ENCODE measurements around the gene EIF4G3. TPM values are rescaled to one million over a fixed set of nuclear protein-coding genes. Genes with fewer than 3 reads are reported as not detected.
"Not testable (repeated sequence)": the region's sequence is repeated elsewhere in the genome, so short reads cannot be mapped to it uniquely, and the experiment has no call there.

Gene EIF4G3
- total and polyA plus RNA-seq, 2 donors: 25.6 to 65.7 TPM

- 89% methylated on average over 2 of the region's 2 CpGs for WGBS
- H3K36me3 ChIP-seq (ENCODE audit: insufficient read depth): peaks cover 5% of the 10 kb centered on the region
- no peaks in the 10 kb centered on the region for H3K4me1 ChIP-seq (ENCODE audit: insufficient read depth)
- no peak overlapping the region for H3K27ac ChIP-seq (ENCODE audit: low read depth)
- no peak overlapping the region for H3K4me3 ChIP-seq (ENCODE audit: low read depth, low read length)
- DNase-seq (ENCODE audit: extremely low spot score): no peak
Measured at GRCh38 chr1:20947409-20947808, 229.3 kb downstream of the EIF4G3 start.

GRCh38 chr1:20936621-20937020 lies 240.1 kb downstream of the EIF4G3 start:
- 77% methylated on average over 2 of the region's 2 CpGs for WGBS
- H3K4me3 ChIP-seq (ENCODE audit: low read depth, low read length): no peak overlapping the region
- no peaks in the 10 kb centered on the region for H3K36me3 ChIP-seq (ENCODE audit: insufficient read depth)
- DNase-seq (ENCODE audit: extremely low spot score): no peak
- H3K4me1 ChIP-seq (ENCODE audit: insufficient read depth): no peaks in the 10 kb centered on the region
- no peak overlapping the region for H3K27ac ChIP-seq (ENCODE audit: low read depth)

- DNase-seq (ENCODE audit: extremely low spot score): no peak
- 81% methylated on average over 2 of the region's 2 CpGs for WGBS
- Histone ChIP-seq H3K36me3 (ENCODE audit: insufficient read depth) (no peaks in the 10 kb centered on the region), H3K4me1 (ENCODE audit: insufficient read depth) (no peaks in the 10 kb centered on the region), H3K4me3 (ENCODE audit: low read depth, low read length) (no peak overlapping the region), H3K27ac (ENCODE audit: low read depth) (no peak overlapping the region)
Measured at GRCh38 chr1:20936216-20936615, 240.5 kb downstream of the EIF4G3 start.

- DNase-seq (ENCODE audit: extremely low spot score): no peak
- H3K4me3 ChIP-seq (ENCODE audit: low read depth, low read length): no peak overlapping the region
- no peaks in the 10 kb centered on the region for H3K4me1 ChIP-seq (ENCODE audit: insufficient read depth)
- H3K36me3 ChIP-seq (ENCODE audit: insufficient read depth): no peaks in the 10 kb centered on the region
- WGBS: 73% methylated on average over 1 of the region's 1 CpG
- no peak overlapping the region for H3K27ac ChIP-seq (ENCODE audit: low read depth)
Measured at GRCh38 chr1:20935717-20936116, 241.0 kb downstream of the EIF4G3 start.

- Histone ChIP-seq H3K4me1 (ENCODE audit: insufficient read depth) (no peaks in the 10 kb centered on the region), H3K27ac (ENCODE audit: low read depth) (no peak overlapping the region), H3K4me3 (ENCODE audit: low read depth, low read length) (no peak overlapping the region), H3K36me3 (ENCODE audit: insufficient read depth) (no peaks in the 10 kb centered on the region)
- 92% methylated on average over 8 of the region's 8 CpGs for WGBS
- no peak for DNase-seq (ENCODE audit: extremely low spot score)
Measured at GRCh38 chr1:20932437-20932977, 244.2 kb downstream of the EIF4G3 start.

GRCh38 chr1:20931930-20932436 lies 244.7 kb downstream of the EIF4G3 start:
- DNase-seq (ENCODE audit: extremely low spot score): no peak
- no peak overlapping the region for H3K4me3 ChIP-seq (ENCODE audit: low read depth, low read length)
- no peaks in the 10 kb centered on the region for H3K4me1 ChIP-seq (ENCODE audit: insufficient read depth)
- WGBS: 91% methylated on average over 2 of the region's 2 CpGs
- peaks cover 2% of the 10 kb centered on the region for H3K36me3 ChIP-seq (ENCODE audit: insufficient read depth)
- no peak overlapping the region for H3K27ac ChIP-seq (ENCODE audit: low read depth)

GRCh38 chr1:20930427-20930826 lies 246.3 kb downstream of the EIF4G3 start:
- DNase-seq (ENCODE audit: extremely low spot score): no peak
- Histone ChIP-seq H3K27ac (ENCODE audit: low read depth) (no peak overlapping the region), H3K4me3 (ENCODE audit: low read depth, low read length) (no peak overlapping the region), H3K4me1 (ENCODE audit: insufficient read depth) (no peaks in the 10 kb centered on the region), H3K36me3 (ENCODE audit: insufficient read depth) (peaks cover 2% of the 10 kb centered on the region)

- H3K4me1 ChIP-seq (ENCODE audit: insufficient read depth): no peaks in the 10 kb centered on the region
- no peak for DNase-seq (ENCODE audit: extremely low spot score)
- WGBS: 95% methylated on average over 4 of the region's 4 CpGs
- H3K27ac ChIP-seq (ENCODE audit: low read depth): no peak overlapping the region
- H3K4me3 ChIP-seq (ENCODE audit: low read depth, low read length): no peak overlapping the region
- H3K36me3 ChIP-seq (ENCODE audit: insufficient read depth): peaks cover 2% of the 10 kb centered on the region
Measured at GRCh38 chr1:20928146-20928545, 248.6 kb downstream of the EIF4G3 start.

- no peaks in the 10 kb centered on the region for H3K36me3 ChIP-seq (ENCODE audit: insufficient read depth)
- H3K27ac ChIP-seq (ENCODE audit: low read depth): no peak overlapping the region
- H3K4me3 ChIP-seq (ENCODE audit: low read depth, low read length): no peak overlapping the region
- H3K4me1 ChIP-seq (ENCODE audit: insufficient read depth): no peaks in the 10 kb centered on the region
- no peak for DNase-seq (ENCODE audit: extremely low spot score)
- WGBS: 86% methylated on average over 3 of the region's 3 CpGs
Measured at GRCh38 chr1:20921285-20921684, 255.4 kb downstream of the EIF4G3 start.

GRCh38 chr1:20913242-20913641 lies 263.5 kb downstream of the EIF4G3 start:
- 98% methylated on average over 2 of the region's 2 CpGs for WGBS
- no peaks in the 10 kb centered on the region for H3K36me3 ChIP-seq (ENCODE audit: insufficient read depth)

GRCh38 chr1:20907526-20907925 lies 269.2 kb downstream of the EIF4G3 start:
- DNase-seq (ENCODE audit: extremely low spot score); H3K36me3 ChIP-seq (ENCODE audit: insufficient read depth); H3K4me1 ChIP-seq (ENCODE audit: insufficient read depth); H3K27ac ChIP-seq (ENCODE audit: low read depth); H3K4me3 ChIP-seq (ENCODE audit: low read depth, low read length): not testable (repeated sequence)
- WGBS: 93% methylated on average over 2 of the region's 2 CpGs

More at GRCh38 chr1:20913242-20913641, 263.5 kb downstream of the EIF4G3 start:
- DNase-seq (ENCODE audit: extremely low spot score): no peak
- H3K27ac ChIP-seq (ENCODE audit: low read depth): no peak overlapping the region
- no peak overlapping the region for H3K4me3 ChIP-seq (ENCODE audit: low read depth, low read length)
- H3K4me1 ChIP-seq (ENCODE audit: insufficient read depth): no peaks in the 10 kb centered on the region

- Histone ChIP-seq H3K36me3 (ENCODE audit: insufficient read depth) (no peaks in the 10 kb centered on the region), H3K4me3 (ENCODE audit: low read depth, low read length) (no peak overlapping the region), H3K27ac (ENCODE audit: low read depth) (no peak overlapping the region), H3K4me1 (ENCODE audit: insufficient read depth) (no peaks in the 10 kb centered on the region)
- WGBS: 63% methylated on average over 2 of the region's 2 CpGs
- no peak for DNase-seq (ENCODE audit: extremely low spot score)
Measured at GRCh38 chr1:20903437-20903836, 273.3 kb downstream of the EIF4G3 start.

GRCh38 chr1:20900056-20900455 lies 276.6 kb downstream of the EIF4G3 start:
- DNase-seq (ENCODE audit: extremely low spot score): no peak
- no peak overlapping the region for H3K4me3 ChIP-seq (ENCODE audit: low read depth, low read length)
- no peaks in the 10 kb centered on the region for H3K36me3 ChIP-seq (ENCODE audit: insufficient read depth)
- H3K4me1 ChIP-seq (ENCODE audit: insufficient read depth): no peaks in the 10 kb centered on the region
- no peak overlapping the region for H3K27ac ChIP-seq (ENCODE audit: low read depth)

- no peak for DNase-seq (ENCODE audit: extremely low spot score)
- Histone ChIP-seq H3K27ac (ENCODE audit: low read depth) (no peak overlapping the region), H3K4me3 (ENCODE audit: low read depth, low read length) (no peak overlapping the region), H3K4me1 (ENCODE audit: insufficient read depth) (no peaks in the 10 kb centered on the region), H3K36me3 (ENCODE audit: insufficient read depth) (no peaks in the 10 kb centered on the region)
- 95% methylated on average over 5 of the region's 5 CpGs for WGBS
Measured at GRCh38 chr1:20899154-20899972, 277.3 kb downstream of the EIF4G3 start.

Measured in urinary bladder (tissue), 4 donors.